ENCODE measurements around the gene CR2. TPM values are rescaled to one million over a fixed set of nuclear protein-coding genes. Genes with fewer than 3 reads are reported as not detected.

The CR2 gene
- not detected in 2 replicates for total RNA-seq

- Mint-ChIP-seq H3K4me1 (ENCODE audit: low read depth) (peaks cover 10% of the 10 kb centered on the region), H3K9me3 (no peaks in the 10 kb centered on the region), H3K27me3 (ENCODE audit: insufficient read depth) (peaks cover 49% of the 10 kb centered on the region), H3K27ac (no peak within 1 kb of the TSS), H3K4me3 (peak within 1 kb of the TSS; percentile 42), H3K36me3 (ENCODE audit: low read depth) (no peaks in the 10 kb centered on the region)
- intact Hi-C loops (cut with micrococcal nuclease) = loop anchor here (2.0 kb wide), 2 partner anchors 42 to 44 kb away; no protein-coding TSS in a partner anchor
- no peak for DNase-seq (ENCODE audit: low spot score)
Observed at GRCh38 chr1:207454046-207454964, at the start of gene CR2. Gene CR2 (plus strand): TSS chr1:207454328. CDS start chr1:207454419, 91 bp downstream.

GRCh38 chr1:207404849-207405525, 49.1 kb upstream of the CR2 start:
- Mint-ChIP-seq H3K27me3 (ENCODE audit: insufficient read depth) (peaks cover 2% of the 10 kb centered on the region), H3K9me3 (peaks cover 10% of the 10 kb centered on the region), H3K4me3 (no peak overlapping the region), H3K36me3 (ENCODE audit: low read depth) (peaks cover 4% of the 10 kb centered on the region), H3K27ac (no peak overlapping the region), H3K4me1 (ENCODE audit: low read depth) (peaks cover 21% of the 10 kb centered on the region)
- no peak for DNase-seq (ENCODE audit: low spot score)
- intact Hi-C loops (cut with micrococcal nuclease) = loop anchor here (1.0 to 5.0 kb wide), 10 partner anchors 9 to 355 kb away; partner anchors contain the start of gene CD55

- no peak for DNase-seq (ENCODE audit: low spot score)
- Mint-ChIP-seq H3K9me3 (peaks cover 6% of the 10 kb centered on the region), H3K27ac (no peak overlapping the region), H3K4me3 (no peak overlapping the region), H3K27me3 (ENCODE audit: insufficient read depth) (peaks cover 2% of the 10 kb centered on the region), H3K4me1 (ENCODE audit: low read depth) (peaks cover 21% of the 10 kb centered on the region), H3K36me3 (ENCODE audit: low read depth) (peaks cover 3% of the 10 kb centered on the region)
- intact Hi-C loops (cut with micrococcal nuclease) = loop anchor here (1.0 to 5.0 kb wide), 10 partner anchors 8 to 356 kb away; partner anchors contain the start of gene CD55
Observed at GRCh38 chr1:207405814-207406213, 48.3 kb upstream of the CR2 start.

- no peak overlapping the region for H3K27ac Mint-ChIP-seq
- intact Hi-C loops (cut with micrococcal nuclease) = loop anchor here (1.0 to 5.0 kb wide), 2 partner anchors 225 to 310 kb away; no protein-coding TSS in a partner anchor
Observed at GRCh38 chr1:207407655-207408260, 46.4 kb upstream of the CR2 start.

GRCh38 chr1:207412845-207413244, 41.3 kb upstream of the CR2 start:
- intact Hi-C loops (cut with micrococcal nuclease) = loop anchor here (1.0 to 5.0 kb wide), 8 partner anchors 23 to 611 kb away; partner anchors contain the start of genes CD55 and CR2
- peaks cover 4% of the 10 kb centered on the region for H3K27me3 Mint-ChIP-seq (ENCODE audit: insufficient read depth)
- no peak overlapping the region for H3K4me3 Mint-ChIP-seq
- no peaks in the 10 kb centered on the region for H3K9me3 Mint-ChIP-seq
- no peak for DNase-seq (ENCODE audit: low spot score)
- H3K4me1 Mint-ChIP-seq (ENCODE audit: low read depth) = peaks cover 42% of the 10 kb centered on the region
- no peak overlapping the region for H3K27ac Mint-ChIP-seq
- peaks cover 2% of the 10 kb centered on the region for H3K36me3 Mint-ChIP-seq (ENCODE audit: low read depth)

More at GRCh38 chr1:207407655-207408260, 46.4 kb upstream of the CR2 start:
- H3K9me3 Mint-ChIP-seq = no peaks in the 10 kb centered on the region
- H3K4me3 Mint-ChIP-seq = no peak overlapping the region
- H3K27me3 Mint-ChIP-seq (ENCODE audit: insufficient read depth) = peaks cover 2% of the 10 kb centered on the region
- DNase-seq (ENCODE audit: low spot score) = no peak
- no peaks in the 10 kb centered on the region for H3K36me3 Mint-ChIP-seq (ENCODE audit: low read depth)
- H3K4me1 Mint-ChIP-seq (ENCODE audit: low read depth) = peaks cover 34% of the 10 kb centered on the region

GRCh38 chr1:207414606-207415108, 39.5 kb upstream of the CR2 start:
- Mint-ChIP-seq H3K27ac (peak overlapping the region; percentile 35), H3K36me3 (ENCODE audit: low read depth) (peaks cover 2% of the 10 kb centered on the region), H3K4me1 (ENCODE audit: low read depth) (peaks cover 33% of the 10 kb centered on the region), H3K4me3 (no peak overlapping the region), H3K9me3 (peaks cover 3% of the 10 kb centered on the region), H3K27me3 (ENCODE audit: insufficient read depth) (peaks cover 4% of the 10 kb centered on the region)
- intact Hi-C loops (cut with micrococcal nuclease) = loop anchor here (1.0 to 5.0 kb wide), 2 partner anchors 9 to 612 kb away; no protein-coding TSS in a partner anchor
- DNase-seq (ENCODE audit: low spot score) = no peak

- peaks cover 27% of the 10 kb centered on the region for H3K4me1 Mint-ChIP-seq (ENCODE audit: low read depth)
- H3K36me3 Mint-ChIP-seq (ENCODE audit: low read depth) = peaks cover 2% of the 10 kb centered on the region
- DNase-seq (ENCODE audit: low spot score) = no peak
- intact Hi-C loops (cut with micrococcal nuclease) = no loop called here
- no peak overlapping the region for H3K4me3 Mint-ChIP-seq
- H3K9me3 Mint-ChIP-seq = peaks cover 10% of the 10 kb centered on the region
- H3K27ac Mint-ChIP-seq = no peak overlapping the region
- H3K27me3 Mint-ChIP-seq (ENCODE audit: insufficient read depth) = peaks cover 4% of the 10 kb centered on the region
Observed at GRCh38 chr1:207417076-207417475, 37.1 kb upstream of the CR2 start.

- Mint-ChIP-seq H3K4me1 (ENCODE audit: low read depth) (peaks cover 14% of the 10 kb centered on the region), H3K27ac (no peak overlapping the region), H3K9me3 (peaks cover 10% of the 10 kb centered on the region), H3K36me3 (ENCODE audit: low read depth) (peaks cover 2% of the 10 kb centered on the region), H3K27me3 (ENCODE audit: insufficient read depth) (peaks cover 4% of the 10 kb centered on the region), H3K4me3 (no peak overlapping the region)
- DNase-seq (ENCODE audit: low spot score) = no peak
- intact Hi-C loops (cut with micrococcal nuclease) = no loop called here
Observed at GRCh38 chr1:207418351-207418750, 35.8 kb upstream of the CR2 start.

- H3K27me3 Mint-ChIP-seq (ENCODE audit: insufficient read depth) = peaks cover 4% of the 10 kb centered on the region
Observed at GRCh38 chr1:207420109-207420508, 34.0 kb upstream of the CR2 start.

GRCh38 chr1:207421078-207421477, 33.0 kb upstream of the CR2 start:
- no peak for DNase-seq (ENCODE audit: low spot score)
- H3K4me3 Mint-ChIP-seq = no peak overlapping the region
- no peaks in the 10 kb centered on the region for H3K4me1 Mint-ChIP-seq (ENCODE audit: low read depth)
- peaks cover 10% of the 10 kb centered on the region for H3K9me3 Mint-ChIP-seq
- intact Hi-C loops (cut with micrococcal nuclease) = no loop called here
- no peak overlapping the region for H3K27ac Mint-ChIP-seq
- H3K36me3 Mint-ChIP-seq (ENCODE audit: low read depth) = no peaks in the 10 kb centered on the region
- H3K27me3 Mint-ChIP-seq (ENCODE audit: insufficient read depth) = peaks cover 2% of the 10 kb centered on the region

More at GRCh38 chr1:207420109-207420508, 34.0 kb upstream of the CR2 start:
- Mint-ChIP-seq H3K4me3 (no peak overlapping the region), H3K4me1 (ENCODE audit: low read depth) (no peaks in the 10 kb centered on the region), H3K36me3 (ENCODE audit: low read depth) (no peaks in the 10 kb centered on the region), H3K27ac (no peak overlapping the region), H3K9me3 (peaks cover 10% of the 10 kb centered on the region)
- intact Hi-C loops (cut with micrococcal nuclease) = no loop called here
- DNase-seq (ENCODE audit: low spot score) = no peak

GRCh38 chr1:207423560-207424292, 30.4 kb upstream of the CR2 start:
- Mint-ChIP-seq H3K27ac (no peak overlapping the region), H3K9me3 (peaks cover 7% of the 10 kb centered on the region), H3K4me1 (ENCODE audit: low read depth) (no peaks in the 10 kb centered on the region), H3K27me3 (ENCODE audit: insufficient read depth) (peaks cover 15% of the 10 kb centered on the region), H3K4me3 (no peak overlapping the region), H3K36me3 (ENCODE audit: low read depth) (no peaks in the 10 kb centered on the region)
- no peak for DNase-seq (ENCODE audit: low spot score)
- intact Hi-C loops (cut with micrococcal nuclease) = no loop called here

All from activated T-helper 1 cell treated with anti-CD3 and anti-CD28 coated beads, Interleukin-12 subunit alpha, Interleukin-12 subunit beta, Interleukin-2, Interleukin-4 antibody, amounts not matched to agents 30 ng/mL and 10 ng/mL and 1 ng/mL, durations not matched to agents 14 hours and 24 hours and 36 hours (primary cell).